Activated CD4-positive, CD25-positive, alpha-beta regulatory T cell treated with anti-CD3 and anti-CD28 coated beads, Interleukin-2, amount 50 U/mL, for 72 hours (primary cell): ENCODE results near the gene PRAMEF12.
"Not testable (repeated sequence)": the region's sequence is repeated elsewhere in the genome, so short reads cannot be mapped to it uniquely, and the experiment has no call there.

Source experiments
- DNase-seq: peaks from one replicate; pipeline ENCODE4 v3.0.0; 2021

The PRAMEF12 gene

DNA sequence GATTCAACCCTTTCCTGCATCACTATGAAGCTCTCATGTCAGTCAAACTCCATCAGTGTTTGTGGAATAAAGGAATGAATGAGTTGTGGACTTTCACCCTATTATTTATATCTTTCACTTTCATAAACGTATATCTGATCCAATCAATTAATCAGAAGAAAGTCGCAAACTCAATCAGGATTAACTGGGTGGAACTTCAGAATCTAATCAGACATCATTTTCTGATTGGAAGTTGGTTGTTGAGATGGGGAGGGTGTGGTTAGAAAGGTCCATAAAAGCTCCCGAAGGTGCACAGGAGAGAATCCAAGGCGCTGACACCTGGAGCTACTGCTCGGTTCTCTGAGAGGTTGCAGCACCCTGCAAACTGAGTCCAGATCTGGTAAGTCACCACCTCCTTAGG, at the start of gene PRAMEF12:
Gene PRAMEF12 (plus strand): TSS at position 301 of the 400 bp plus-strand sequence. CDS start 1,130 bp downstream, outside the sequence.
- no peak for DNase-seq

DNA sequence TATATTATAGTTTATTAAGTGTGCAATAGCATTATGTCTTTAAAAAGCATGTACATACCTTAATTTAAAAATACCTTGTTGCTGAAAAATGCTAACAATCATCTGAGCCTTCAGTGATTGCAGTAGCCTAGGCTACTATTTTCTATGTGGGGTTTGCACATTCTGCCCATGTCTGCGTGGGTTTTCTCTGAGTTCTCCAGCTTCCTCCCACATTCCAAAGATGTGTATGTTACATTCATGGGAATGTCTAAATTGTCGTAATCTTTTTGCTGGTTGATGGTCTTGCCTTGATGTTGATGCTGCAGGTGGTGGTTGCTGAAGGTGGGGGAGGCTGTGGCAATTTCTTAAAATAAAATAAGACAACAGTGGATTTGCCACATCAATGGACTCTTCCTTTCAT, 45.1 kb upstream of the PRAMEF12 start:
- no peak for DNase-seq

DNA sequence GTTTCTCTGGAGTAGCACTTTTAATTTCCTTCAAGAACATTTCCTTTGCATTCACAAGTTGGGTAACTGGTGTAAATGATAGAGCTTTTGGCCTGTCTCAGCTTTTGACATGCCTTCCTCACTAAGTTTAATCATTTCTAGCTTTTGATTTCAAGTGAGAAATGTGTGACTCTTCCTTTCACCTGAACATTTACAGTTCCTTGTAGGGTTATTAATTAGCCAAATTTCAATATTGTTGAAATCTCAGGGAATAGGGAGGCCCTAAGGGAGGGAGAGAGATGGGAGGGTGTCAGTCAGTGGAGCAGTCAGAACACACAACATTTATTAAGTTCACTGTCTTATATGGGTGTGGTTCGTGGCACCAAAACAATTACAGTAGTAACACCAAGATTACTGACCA, 43.4 kb upstream of the PRAMEF12 start:
- no peak for DNase-seq

DNA sequence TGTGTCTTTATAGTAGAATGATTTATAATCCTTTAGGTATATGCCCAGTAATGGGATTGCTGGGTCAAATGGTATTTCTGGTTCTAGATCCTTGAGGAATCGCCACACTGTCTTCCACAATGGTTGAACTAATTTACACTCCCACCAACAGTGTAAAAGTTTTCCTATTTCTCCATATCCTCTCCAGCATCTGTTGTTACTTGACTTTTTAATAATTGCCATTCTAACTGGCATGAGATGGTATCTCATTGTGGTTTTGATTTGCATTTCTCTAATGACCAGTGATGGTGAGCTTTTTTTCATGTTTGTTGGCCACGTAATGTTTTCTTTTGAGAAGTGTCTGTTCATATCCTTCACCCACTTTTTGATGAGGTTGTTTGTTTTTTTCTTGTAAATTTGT, 42.5 kb upstream of the PRAMEF12 start:
- DNase-seq, result not testable (repeated sequence)

DNA sequence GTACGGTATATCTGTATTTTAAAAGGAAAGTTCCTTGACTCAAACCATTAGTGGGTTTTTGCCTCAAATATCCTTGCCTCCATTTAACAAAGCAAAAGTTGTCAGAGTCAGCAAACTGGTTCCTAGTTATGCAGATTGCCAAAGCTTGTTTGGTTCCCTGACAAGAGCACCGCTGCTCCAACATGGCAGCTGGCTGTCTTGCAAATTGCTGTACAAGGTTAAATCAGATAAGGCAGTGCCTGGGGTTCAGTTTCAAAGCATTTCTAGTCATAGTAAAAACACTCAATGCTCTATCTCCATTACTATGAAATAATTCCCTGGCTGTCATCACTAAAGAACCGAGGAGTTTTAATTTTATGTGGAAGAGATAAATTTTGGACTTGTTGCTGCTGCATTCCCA, 38.9 kb upstream of the PRAMEF12 start:
- DNase-seq, result no peak

DNA sequence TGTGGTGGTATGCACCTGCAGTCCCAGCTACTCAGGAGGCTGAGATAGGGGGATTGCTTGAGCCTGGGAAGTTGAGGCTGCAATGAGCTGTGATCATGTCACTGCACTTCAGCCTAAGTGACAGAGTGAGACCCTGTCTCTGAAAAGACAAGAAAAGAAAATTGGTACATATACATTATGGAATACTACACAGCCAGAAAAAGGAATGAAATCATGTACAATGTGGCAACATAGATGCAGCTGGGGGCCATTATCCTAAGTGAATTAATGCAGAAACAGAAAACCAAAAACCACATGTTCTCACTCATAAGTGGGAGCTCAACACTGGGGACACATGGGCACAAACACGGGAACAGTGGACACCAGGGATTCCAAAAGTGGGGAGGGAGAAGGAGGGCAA, 34.6 kb upstream of the PRAMEF12 start:
- DNase-seq, result no peak

DNA sequence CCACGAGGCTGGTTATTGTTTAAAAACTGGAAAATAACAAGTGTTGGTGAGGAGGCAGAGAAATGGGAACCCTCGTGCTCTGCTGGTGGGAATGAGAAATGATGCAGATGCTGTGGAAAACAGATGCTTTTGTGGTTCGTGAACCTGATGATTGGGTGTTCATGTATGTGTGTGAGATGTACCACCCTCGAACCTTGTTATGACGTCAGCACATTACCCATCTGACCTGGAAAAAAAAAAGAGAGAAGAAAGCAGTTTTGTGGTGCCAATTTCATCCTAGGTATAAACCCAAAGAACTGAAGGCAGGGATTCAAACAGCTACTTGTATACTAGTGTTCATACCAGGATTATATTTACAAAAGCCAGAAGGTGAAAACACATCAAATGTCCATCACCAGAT, 33.9 kb upstream of the PRAMEF12 start:
- DNase-seq, result no peak

DNA sequence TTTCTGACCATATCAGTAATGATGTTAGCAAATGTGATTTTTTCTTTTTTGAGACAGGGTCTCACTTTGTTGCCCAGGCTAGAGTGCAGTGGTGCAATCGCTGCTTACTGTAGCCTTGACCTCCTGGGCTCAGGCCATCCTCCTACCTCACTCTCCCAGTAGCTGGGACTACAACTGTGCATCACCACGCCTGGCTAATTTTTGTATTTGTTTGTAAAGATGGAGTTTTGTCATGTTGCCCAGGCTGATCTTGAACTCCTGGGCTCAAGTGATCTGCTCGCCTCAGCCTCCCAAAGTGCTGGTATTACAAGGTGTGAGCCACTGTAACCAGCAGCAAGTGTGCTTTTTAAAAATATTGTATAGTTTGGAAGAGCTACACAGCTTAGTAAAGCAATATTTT, 31.6 kb upstream of the PRAMEF12 start:
- no peak for DNase-seq

DNA sequence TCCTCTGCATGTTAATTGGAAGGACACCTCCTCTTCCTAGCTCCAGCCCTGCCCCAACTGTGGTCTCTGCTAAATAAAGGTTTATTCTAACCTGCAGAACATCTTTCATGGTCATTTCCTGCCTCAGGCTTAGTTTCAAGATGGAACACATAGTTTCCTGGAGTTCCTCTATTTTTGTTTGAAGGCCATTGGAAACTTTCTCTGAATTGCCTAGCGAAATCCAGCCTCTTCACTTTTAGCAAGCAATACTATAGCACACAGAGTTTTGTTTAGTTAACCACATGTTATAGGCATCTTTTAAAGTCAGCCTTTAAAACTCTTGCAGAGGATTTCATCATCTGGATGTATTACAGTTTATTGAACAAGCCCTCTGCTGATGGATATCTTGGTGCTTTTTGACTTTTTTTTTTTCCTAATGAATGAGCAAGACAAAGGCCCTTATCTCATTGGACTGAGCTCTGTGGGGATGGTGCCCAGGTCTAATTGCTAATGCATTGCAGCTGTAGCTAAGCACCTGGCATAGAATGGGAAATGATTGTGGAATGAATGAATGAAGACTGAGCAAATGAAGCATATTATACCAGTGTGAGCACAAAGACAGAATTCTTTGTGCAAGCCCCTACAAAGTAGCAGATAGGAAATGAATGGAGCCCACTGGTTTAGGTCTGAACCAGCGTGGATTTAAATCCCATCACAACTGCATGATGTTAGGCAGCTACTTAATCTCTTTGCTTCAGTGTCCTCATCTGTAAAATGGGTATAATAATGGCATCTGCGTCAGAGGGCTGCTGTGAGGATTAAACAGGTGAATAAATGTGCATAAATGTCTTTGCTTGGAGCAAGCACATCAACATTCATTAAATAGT, 28.2 kb upstream of the PRAMEF12 start:
- no peak for DNase-seq

DNA sequence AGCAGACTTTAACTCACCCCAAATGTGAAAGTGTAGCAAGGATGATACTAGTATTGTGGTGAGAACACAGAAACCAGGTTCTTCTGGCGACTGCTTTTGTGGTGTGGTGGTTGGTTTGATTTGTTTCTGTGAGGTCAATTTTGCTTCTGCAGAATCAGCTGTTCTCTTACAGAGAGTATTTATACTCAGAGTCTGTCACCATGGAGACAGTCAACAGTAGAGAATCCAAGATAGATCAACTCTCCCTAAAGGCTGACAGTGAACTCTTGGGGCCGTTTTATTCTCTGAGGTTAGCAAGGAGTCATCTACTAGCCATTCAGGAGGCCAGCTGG, 27.6 kb upstream of the PRAMEF12 start, which contains the start of gene CFAP107:
Gene CFAP107 (plus strand): TSS at position 209 of the 332 bp plus-strand sequence. CDS start 231 bp downstream, outside the sequence.
- no peak for DNase-seq

DNA sequence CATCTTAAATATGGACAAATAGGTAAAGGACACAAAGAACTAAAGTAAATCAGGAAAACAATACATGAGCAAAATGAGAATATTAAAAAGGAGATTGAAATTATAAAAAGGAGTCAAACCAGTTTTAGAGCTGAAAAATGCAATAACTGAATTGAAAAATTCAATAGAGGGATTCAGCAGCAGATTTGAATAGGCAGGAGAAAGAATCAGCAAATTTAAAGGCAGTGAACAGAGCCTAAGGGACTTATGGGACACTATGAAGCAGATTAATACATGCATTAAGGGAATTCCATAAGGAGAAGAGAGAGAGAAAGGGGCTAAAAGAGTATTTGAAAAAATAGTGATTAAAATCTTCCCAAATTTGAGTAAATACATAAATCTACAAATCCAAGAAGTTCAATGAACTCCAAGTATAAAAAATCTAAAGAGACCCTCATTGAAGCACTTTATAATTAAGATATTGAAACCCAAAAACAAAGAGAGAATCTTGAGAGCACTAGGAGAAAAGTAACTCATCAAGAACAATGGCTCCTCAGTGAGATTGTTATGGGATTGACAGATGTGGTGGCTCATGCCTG, 24.7 kb upstream of the PRAMEF12 start:
- no peak for DNase-seq

DNA sequence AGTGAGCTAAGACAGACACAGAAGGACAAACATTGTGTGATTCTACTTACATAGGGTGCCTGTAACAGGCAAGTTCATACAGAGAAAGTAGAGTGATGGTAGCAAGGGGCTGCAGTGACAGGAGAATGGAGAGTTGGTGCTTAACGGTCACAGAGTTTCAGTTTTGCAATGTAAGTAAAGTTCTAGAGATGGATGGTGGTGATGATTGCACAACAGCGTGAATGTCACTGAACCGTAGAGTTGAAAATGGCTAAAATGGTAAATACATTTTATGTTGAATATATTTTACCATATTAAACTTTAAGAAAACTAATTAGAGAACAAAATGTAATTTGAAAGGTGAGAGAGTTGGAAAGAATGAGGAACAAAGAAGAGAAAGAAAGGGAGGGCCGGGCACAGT, 18.8 kb upstream of the PRAMEF12 start:
- DNase-seq, result no peak

DNA sequence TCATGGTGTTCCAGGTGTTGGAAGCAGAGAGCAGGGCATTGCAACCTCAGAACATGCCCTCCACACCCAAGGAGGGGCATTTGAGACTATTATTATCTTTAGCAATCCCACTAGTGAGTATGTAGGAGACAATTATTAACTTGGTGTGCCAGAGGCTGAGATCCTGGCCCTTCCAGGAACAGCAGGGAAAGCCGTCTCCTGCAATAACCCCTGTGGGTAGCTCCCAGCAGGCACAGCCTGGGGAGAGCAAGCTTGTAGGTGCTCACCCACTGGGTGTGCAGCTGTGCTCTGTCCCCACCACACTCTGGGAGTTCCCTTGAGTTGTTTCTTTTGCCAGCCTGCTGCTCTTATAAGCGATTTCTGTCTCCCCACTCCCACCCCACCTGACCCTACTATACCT, 17.3 kb upstream of the PRAMEF12 start:
- DNase-seq, result no peak

DNA sequence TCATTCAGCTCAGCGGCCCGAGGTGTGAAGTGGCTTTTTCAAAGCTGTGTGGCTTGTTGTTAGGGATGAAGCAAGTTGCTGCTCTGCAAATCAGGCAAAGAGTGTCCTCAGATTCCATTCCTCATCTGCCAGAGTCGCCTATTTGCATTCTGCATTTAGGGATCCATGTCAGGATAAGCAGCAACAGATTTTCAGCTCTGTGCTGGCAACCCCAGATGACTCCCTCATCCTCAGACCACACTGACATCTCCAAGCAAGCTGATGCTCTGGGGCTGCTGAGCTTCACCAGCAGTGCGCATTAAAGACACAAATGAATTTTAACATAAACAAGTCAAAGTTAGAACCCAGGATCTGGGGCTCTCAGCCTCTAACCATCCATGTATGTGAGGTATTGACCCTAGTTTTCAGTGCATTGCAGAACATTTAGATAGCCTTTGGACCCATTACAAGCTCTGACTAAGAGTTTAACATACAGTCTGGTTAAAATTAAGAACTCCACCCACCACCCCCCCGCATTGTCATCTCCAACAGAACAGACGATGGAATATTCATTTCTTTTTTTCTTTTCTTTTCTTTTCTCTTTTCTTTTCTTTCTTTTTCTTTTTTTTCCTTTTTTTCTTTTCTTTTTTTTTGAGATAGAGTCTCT, 16.6 kb upstream of the PRAMEF12 start:
- no peak for DNase-seq

DNA sequence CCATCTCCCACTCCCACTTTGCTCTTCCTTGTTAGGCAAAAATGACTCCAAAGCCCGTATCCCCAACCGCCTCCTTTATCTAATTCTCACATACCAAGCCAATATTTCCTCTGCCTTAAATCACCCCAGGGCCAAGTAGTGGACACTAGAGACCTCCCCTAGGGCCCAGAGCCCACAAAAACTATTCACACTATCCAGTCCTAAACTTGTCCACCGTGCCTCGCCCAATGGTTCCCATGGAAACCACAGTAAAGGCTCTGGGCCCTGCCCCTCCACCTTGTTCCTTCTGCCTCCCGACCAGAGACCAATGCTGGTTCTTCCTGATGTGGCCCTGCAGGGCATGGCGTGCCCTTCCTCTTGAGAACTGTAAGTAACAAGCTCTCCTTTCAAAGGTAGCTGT, 15.7 kb upstream of the PRAMEF12 start:
- DNase-seq, result no peak

DNA sequence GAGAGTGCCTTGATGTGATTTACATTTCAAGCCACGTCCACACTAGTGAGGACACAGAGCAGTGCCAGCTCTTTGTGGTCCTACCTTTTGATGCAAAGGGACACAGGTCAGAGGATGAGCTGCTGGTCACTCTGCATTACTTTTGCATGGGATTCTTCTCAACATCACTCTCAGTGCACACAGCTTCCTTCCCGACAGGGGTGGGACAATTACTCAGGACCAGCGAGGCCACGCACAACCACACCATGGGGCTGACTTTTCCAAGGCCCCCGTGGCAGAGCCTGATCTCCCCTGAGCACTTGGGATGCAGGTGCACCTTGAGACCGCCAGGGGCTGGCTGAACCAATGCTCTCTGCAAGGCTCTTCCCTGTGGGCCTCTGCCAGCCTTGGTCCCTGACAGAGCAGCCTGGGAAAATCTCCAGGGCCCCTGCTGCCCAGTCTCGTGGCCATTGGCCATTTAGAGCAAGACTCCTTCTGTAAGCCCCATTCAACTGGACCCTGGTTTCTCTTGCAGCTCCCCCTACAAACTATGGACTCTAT, 13.2 kb upstream of the PRAMEF12 start:
- DNase-seq, result no peak

DNA sequence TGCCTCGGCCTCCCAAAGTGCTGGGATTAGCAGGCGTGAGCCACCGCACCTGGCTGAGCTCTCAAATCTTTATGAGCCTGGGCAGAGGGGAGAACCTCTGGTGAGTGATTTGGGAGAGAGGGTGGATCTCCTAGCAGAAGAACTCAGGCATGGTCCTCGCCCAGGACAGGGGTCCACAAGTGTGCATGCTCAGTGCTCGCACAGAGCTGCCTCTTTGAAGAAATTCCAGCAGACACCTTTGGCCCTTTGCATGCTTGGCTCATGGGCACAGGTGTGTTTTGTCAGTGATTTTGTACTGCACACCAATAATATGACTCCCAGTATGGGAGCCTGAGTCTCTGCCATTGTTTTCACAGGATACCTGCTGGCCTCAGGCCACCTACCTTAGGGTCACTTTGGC, 11.8 kb upstream of the PRAMEF12 start:
- DNase-seq, result no peak

DNA sequence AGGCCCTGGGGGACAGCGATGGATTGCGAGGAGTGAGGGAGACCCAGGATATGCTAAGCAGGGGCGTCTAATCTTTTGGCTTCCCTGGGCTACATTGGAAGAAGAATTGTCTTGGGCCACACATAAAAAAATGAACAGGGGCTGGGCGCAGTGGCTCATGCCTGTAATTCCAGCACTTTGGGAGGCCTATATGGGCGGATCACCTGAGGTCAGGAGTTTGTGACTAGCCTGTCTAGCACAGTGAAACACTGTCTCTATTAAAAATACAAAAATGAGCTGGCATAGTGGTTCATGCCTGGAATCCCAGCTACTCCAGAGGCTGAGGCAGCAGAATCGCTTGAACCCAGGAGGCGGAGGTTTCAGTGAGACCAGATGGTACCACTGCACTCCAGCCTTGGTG, 10.8 kb upstream of the PRAMEF12 start:
- no peak for DNase-seq

DNA sequence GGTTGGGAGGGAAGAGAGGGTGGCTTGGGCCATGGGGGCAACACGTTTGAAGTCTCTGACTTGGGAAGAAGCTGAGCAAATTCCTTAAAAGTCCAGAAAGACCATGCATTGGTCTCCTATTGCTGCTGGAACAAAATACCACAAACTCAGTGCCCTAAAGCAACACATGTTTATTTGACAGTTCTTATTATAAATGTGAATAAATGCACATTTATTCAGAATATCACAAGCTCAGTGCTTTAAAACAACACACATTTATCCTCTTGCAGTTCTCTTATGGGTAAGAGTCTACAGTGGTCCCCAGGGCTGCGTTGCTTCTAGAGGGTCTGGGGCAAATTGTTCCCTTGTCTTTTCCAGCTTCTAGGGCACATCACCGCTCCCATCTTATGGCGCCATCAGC, 10.1 kb upstream of the PRAMEF12 start:
- no peak for DNase-seq

DNA sequence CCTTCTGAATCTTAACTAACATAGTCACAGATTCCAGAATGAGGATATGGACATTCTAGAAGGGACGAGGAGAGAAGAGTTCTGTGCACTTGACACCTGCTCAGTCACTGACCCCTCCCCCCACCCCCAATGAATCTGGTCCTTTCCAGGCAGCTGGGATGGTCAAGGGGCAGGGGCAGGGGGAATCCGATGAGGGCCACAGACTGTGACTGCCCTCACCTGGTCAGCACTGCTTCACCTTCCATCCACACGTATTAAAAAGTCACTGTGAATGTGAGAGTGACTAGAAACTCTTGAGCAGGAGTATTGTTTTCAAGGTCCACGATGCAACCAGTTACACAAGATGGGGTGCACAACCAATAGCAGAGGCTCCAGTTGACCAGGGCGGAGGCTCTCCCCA, 9.5 kb upstream of the PRAMEF12 start:
- DNase-seq, result no peak

DNA sequence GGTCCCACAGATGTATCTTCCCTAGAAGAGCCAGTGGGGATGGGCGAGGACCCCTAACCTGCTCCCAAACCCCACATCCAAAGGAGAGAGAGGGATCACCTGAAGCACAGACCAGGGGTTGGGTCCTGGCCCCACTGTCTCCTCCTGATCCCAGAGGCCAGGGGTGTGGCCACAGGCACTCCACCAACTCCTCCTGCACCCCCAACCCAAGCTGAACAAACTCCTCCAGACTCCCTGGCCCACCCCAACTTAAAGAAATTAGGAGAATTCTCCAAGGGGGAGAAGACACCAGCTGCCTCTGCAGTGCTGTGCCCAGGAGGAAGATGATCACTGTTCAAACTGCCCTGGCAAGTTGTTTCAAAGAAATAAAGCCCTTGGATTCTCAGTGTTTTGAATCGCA, 4.5 kb upstream of the PRAMEF12 start:
- DNase-seq, result no peak

DNA sequence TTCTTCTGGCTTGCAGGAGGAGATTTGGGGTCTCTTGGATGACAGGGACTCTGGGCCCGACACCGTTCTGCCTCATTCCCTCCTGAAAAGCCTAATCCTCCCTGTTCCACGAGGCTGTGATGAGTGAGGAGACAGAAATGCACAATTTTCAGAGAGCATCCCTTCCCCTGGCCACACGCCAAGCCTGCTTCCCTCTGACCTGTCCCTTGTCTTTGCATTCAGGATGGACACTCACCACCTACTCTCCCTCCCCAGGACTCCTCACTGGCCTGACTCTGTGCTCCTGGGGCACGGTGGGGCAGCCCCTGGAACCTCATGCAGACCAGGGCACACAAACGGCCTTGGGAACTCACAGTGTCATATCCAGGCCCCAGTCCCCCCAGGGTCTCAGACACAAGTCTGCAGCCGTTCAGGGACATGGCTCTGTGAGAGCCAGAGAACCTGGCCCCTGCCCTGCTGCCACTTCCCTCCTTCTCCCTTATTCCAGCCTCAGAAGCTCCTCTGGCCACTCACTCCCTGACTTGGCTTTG, 3.5 kb upstream of the PRAMEF12 start:
- no peak for DNase-seq

DNA sequence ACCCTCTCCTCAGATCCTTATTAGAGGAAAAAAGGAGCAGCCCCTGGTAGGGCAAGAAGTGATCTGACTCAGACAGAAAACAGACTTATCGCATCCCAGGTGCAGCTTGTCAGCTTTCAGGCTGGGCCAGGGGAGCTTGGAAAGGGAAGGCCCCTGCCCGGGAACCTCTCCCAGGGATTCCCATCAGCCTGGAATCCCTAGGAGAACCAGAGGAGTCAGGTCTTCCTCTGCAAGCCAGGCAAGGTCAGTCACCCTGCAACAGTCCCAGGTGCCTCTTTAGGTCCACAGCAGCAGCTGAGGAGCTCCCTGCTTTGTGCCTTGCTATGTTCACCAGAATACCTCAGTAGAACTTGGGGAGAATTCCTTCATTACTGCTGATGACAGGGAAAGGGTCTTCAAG, 2.9 kb upstream of the PRAMEF12 start:
- no peak for DNase-seq

DNA sequence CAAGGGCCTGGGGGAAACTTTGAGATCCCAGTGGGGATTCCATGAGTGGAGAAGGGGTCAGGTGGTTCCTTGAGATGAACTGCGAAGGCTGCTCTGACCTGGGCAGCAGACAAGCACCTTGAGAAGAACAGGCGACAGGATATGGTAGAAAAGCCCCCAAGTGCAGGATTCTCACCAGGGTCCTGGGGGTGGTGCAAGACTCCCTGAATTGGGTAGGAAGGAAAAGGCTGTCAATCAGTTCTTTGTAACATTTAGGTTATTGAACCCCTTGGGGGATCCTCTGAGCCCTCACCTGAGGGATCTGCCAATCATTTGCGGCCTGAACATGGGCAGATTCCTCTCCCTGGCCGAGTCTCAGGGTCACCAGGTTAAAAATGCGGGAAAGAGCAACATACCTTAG, 2.4 kb upstream of the PRAMEF12 start:
- DNase-seq, result no peak
